GM12864 (cell line): ENCODE measurements around the gene NSUN7.

Experiments used
- DNase-seq: peaks from one replicate; pipeline ENCODE4 v3.0.0-alpha.2; 2011; ENCODE audit warnings: low read depth
- H3K4me3 ChIP-seq: 2 replicates; pipeline ENCODE4 v1.5.1; 2011; ENCODE audit warnings: mild to moderate bottlenecking, low read depth, low read length, control low read depth
- CTCF ChIP-seq: IDR thresholded peaks from 2 replicates; pipeline ENCODE4 v1.5.1; 2011; ENCODE audit warnings: low read depth, mild to moderate bottlenecking, moderate library complexity, low read length, control low read depth, inconsistent platforms; ENCODE audit errors: missing control alignments

Gene NSUN7

GRCh38 chr4:40856277-40856839 is 106.6 kb downstream of the NSUN7 start:
- DNase-seq: no peak
- peak overlapping the region; percentile 29 for H3K4me3 ChIP-seq
- TF ChIP-seq CTCF: no peak

DNA sequence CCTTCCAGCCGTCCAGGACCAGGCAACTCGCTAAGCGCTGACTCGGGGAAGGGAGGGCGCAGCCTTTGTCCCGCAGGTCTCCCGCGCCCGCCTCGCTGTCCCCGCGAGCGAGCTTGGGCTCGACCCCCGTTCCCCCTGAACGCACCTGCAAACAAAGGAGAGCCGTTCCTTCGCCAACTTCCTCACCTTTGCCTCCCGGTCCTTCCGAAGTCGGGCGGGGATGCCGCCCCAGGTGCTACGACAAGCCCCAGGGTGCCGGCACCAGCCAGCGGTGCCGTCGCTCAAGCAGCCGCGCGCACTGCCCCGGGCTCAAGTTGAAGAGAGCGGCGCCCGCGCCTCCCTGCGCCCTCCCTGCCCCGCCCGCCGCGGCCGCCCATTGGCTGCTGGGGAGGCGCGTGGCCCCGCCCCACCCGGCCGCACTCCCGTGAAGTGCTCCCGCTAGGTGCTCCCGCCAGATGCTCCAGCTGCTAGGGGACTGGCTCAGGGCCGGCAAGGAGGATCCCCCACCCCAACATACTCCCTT is 107.1 kb downstream of the NSUN7 start:
- H3K4me3 ChIP-seq: peak overlapping the region; percentile 29
- DNase-seq: no peak

DNA sequence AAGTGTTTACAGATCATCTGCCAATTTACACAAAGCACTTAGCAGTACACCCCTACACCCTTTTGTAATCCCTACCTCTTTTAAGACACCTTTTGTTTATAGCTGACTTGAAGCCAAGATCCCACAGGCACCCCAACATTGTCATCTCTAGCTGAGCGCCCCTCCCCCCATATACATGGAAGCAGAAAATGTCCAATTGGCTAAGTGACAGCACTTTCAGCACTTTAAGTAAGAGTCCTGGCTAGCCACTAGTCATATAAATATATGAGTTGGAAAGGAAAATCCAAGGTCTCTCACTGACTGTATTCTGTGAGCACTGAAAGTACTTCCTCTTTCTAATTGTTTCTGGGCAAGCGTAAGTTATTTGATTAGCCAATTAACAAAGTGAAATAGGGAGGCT is 108.2 kb downstream of the NSUN7 start:
- no peak for TF ChIP-seq CTCF
- no peak for DNase-seq
- H3K4me3 ChIP-seq: no peak overlapping the region

More for the DNA sequence above, 107.1 kb downstream of the NSUN7 start:
- no peak for TF ChIP-seq CTCF

DNA sequence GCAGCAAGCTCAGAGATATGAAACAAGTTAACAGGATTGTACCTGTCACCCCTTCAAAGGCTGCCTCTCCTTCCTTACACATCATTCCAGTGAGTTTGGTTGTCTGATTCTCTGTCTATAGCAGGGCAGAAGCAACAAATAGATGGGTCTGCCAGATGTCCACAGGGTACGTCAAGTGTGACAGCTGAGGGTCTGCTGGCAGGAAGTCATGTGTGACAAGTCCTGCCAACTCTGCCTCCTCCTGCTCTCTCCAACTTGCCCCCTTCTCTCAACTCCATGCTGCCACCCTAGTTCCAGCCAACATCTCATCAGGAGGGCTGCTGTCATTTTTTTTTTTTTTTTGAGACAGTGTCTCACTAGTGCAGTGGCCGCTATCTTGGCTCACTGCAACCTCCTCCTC is 109.2 kb downstream of the NSUN7 start:
- no peak for TF ChIP-seq CTCF
- no peak overlapping the region for H3K4me3 ChIP-seq
- no peak for DNase-seq
